H9 (cell line): ENCODE data around the gene SNX14. TPM values are rescaled to one million over a fixed set of nuclear protein-coding genes. Genes with fewer than 3 reads are reported as not detected.

Source experiments
- DNase-seq: peaks from one replicate; pipeline ENCODE4 v3.0.0-alpha.2; 2017
- H2AFZ ChIP-seq: one replicate; pipeline ENCODE4 v1.6.1; 2013; ENCODE audit warnings: mild to moderate bottlenecking, low read length, control low read depth, moderate library complexity
- H2AK5ac ChIP-seq: 2 replicates; pipeline ENCODE4 v1.6.1; 2013; ENCODE audit warnings: low read length, control low read depth, mixed read lengths; ENCODE audit not compliant: insufficient read length
- H2BK120ac ChIP-seq: one replicate; pipeline ENCODE4 v1.6.1; 2013; ENCODE audit warnings: low read depth, mild to moderate bottlenecking, low read length, control low read depth, inconsistent platforms; ENCODE audit not compliant: poor library complexity, severe bottlenecking
- H2BK12ac ChIP-seq: 2 replicates; pipeline ENCODE4 v1.6.1; 2013; ENCODE audit warnings: low read length, control low read depth, mixed read lengths, low read depth; ENCODE audit not compliant: insufficient read length
- H2BK15ac ChIP-seq: 2 replicates; pipeline ENCODE4 v1.6.1; 2013; ENCODE audit warnings: low read depth, low read length, control low read depth
- H2BK20ac ChIP-seq: one replicate; pipeline ENCODE4 v1.6.1; 2013; ENCODE audit warnings: low read depth, mild to moderate bottlenecking, low read length, control low read depth, inconsistent platforms; ENCODE audit not compliant: poor library complexity, severe bottlenecking
- H2BK5ac ChIP-seq: 2 replicates; pipeline ENCODE4 v1.6.1; 2013; ENCODE audit warnings: low read length, control low read depth, mixed read lengths; ENCODE audit not compliant: insufficient read length
- H3K14ac ChIP-seq: 2 replicates; pipeline ENCODE4 v1.6.1; 2013; ENCODE audit warnings: low read length, control low read depth; ENCODE audit not compliant: insufficient read depth
- H3K18ac ChIP-seq: 2 replicates; pipeline ENCODE4 v1.6.1; 2013; ENCODE audit warnings: low read depth, mild to moderate bottlenecking, mixed read lengths, low read length, control low read depth; ENCODE audit not compliant: insufficient read length
- H3K23ac ChIP-seq: 2 replicates; pipeline ENCODE4 v1.6.1; 2013; ENCODE audit warnings: low read length, control low read depth, mixed read lengths, low read depth; ENCODE audit not compliant: insufficient read length
- H3K23me2 ChIP-seq: 2 replicates; pipeline ENCODE4 v1.6.1; 2013; ENCODE audit warnings: low read depth, mild to moderate bottlenecking, mixed read lengths, low read length, control low read depth; ENCODE audit not compliant: insufficient read length, poor library complexity, severe bottlenecking
- H3K27ac ChIP-seq: 2 replicates; pipeline ENCODE4 v1.5.1; 2013; ENCODE audit warnings: low read length, control low read depth, mixed read lengths, low read depth; ENCODE audit not compliant: insufficient read length
- H3K27me3 ChIP-seq: 2 replicates; pipeline ENCODE4 v1.6.1; 2013; ENCODE audit warnings: low read length, control low read depth, inconsistent platforms; ENCODE audit not compliant: insufficient read depth
- H3K4ac ChIP-seq: 2 replicates; pipeline ENCODE4 v1.6.1; 2013; ENCODE audit warnings: low read depth, mild to moderate bottlenecking, control low read depth, inconsistent platforms, low read length, moderate library complexity
- H3K4me1 ChIP-seq: 2 replicates; pipeline ENCODE4 v1.6.1; 2013; ENCODE audit warnings: low read length, control low read depth, inconsistent platforms; ENCODE audit not compliant: insufficient read depth
- H3K4me2 ChIP-seq: 2 replicates; pipeline ENCODE4 v1.6.1; 2013; ENCODE audit warnings: low read length, control low read depth, mixed read lengths; ENCODE audit not compliant: insufficient read length, insufficient read depth
- H3K56ac ChIP-seq: 2 replicates; pipeline ENCODE4 v1.6.1; 2013; ENCODE audit warnings: low read depth, mild to moderate bottlenecking, mixed read lengths, low read length, control low read depth; ENCODE audit not compliant: insufficient read length
- H3K79me1 ChIP-seq: 2 replicates; pipeline ENCODE4 v1.6.1; 2013; ENCODE audit warnings: low read depth, mild to moderate bottlenecking, moderate library complexity, low read length, control low read depth, inconsistent platforms; ENCODE audit not compliant: insufficient read depth, poor library complexity, severe bottlenecking
- H3K79me2 ChIP-seq: 2 replicates; pipeline ENCODE4 v1.6.1; 2013; ENCODE audit warnings: low read length, control low read depth, inconsistent platforms; ENCODE audit not compliant: insufficient read depth
- H3K9ac ChIP-seq: 2 replicates; pipeline ENCODE4 v1.6.1; 2013; ENCODE audit warnings: low read length, control low read depth, mixed read lengths; ENCODE audit not compliant: insufficient read length; ENCODE audit errors: extremely low read depth
- H3K9me3 ChIP-seq: one replicate; pipeline ENCODE4 v1.6.1; 2013; ENCODE audit warnings: low read depth, low read length, inconsistent platforms; ENCODE audit not compliant: control insufficient read depth
- H3T11ph ChIP-seq: one replicate; pipeline ENCODE4 v1.6.1; 2013; ENCODE audit warnings: mild to moderate bottlenecking, low read length, control low read depth, inconsistent platforms
- H4K20me1 ChIP-seq: one replicate; pipeline ENCODE4 v1.6.1; 2013; ENCODE audit not compliant: control insufficient read depth, insufficient read length, insufficient read depth
- H4K5ac ChIP-seq: 2 replicates; pipeline ENCODE4 v1.6.1; 2013; ENCODE audit warnings: low read depth, mild to moderate bottlenecking, mixed read lengths, low read length, control low read depth; ENCODE audit not compliant: insufficient read length
- H4K8ac ChIP-seq: replicated peaks from 2 replicates; pipeline ENCODE4 v1.6.1; 2013; ENCODE audit warnings: low read length, control low read depth, mixed read lengths, low read depth; ENCODE audit not compliant: insufficient read length
- H4K91ac ChIP-seq: 2 replicates; pipeline ENCODE4 v1.6.1; 2013; ENCODE audit warnings: low read depth, mild to moderate bottlenecking, moderate library complexity, mixed read lengths, low read length, control low read depth; ENCODE audit not compliant: insufficient read length
- H3K27ac Mint-ChIP-seq, 3 experiments: 2 replicates in 2 of 3; 3 replicates in 1 of 3; pipeline ENCODE4 v1.8.0; 2020 to 2021; ENCODE audit warnings: mixed read lengths in 3 of 3, mild to moderate bottlenecking in 1 of 3, moderate library complexity in 1 of 3
- H3K27me3 Mint-ChIP-seq: 2 replicates; pipeline ENCODE4 v1.8.0; 2021; ENCODE audit warnings: low read depth, mild to moderate bottlenecking, moderate library complexity, mixed read lengths
- H3K36me3 Mint-ChIP-seq, 3 experiments: 2 replicates in 2 of 3; 3 replicates in 1 of 3; pipeline ENCODE4 v1.8.0; 2020 to 2021; ENCODE audit warnings: low read depth in 3 of 3, mixed read lengths in 3 of 3; ENCODE audit not compliant: insufficient read depth in 1 of 3
- H3K4me1 Mint-ChIP-seq, 2 experiments: 2 replicates each; pipeline ENCODE4 v1.8.0; 2020; ENCODE audit warnings: mixed read lengths in 2 of 2
- H3K4me3 Mint-ChIP-seq, 2 experiments: 2 replicates in 1 of 2; 3 replicates in 1 of 2; pipeline ENCODE4 v1.8.0; 2020 to 2021; ENCODE audit warnings: mild to moderate bottlenecking in 2 of 2, mixed read lengths in 2 of 2, moderate library complexity in 1 of 2
- H3K9me3 Mint-ChIP-seq, 2 experiments: 2 replicates in 1 of 2; 3 replicates in 1 of 2; pipeline ENCODE4 v1.8.0; 2020; ENCODE audit warnings: mild to moderate bottlenecking in 2 of 2, mixed read lengths in 2 of 2, moderate library complexity in 1 of 2
- CTCF ChIP-seq: fragments of 200-600 bp; sonication (generic); conservative IDR thresholded peaks from 3 replicates; pipeline ENCODE4 v1.8.0; 2021; ENCODE audit warnings: antibody characterized with exemption, mild to moderate bottlenecking
- WGBS: extraction: QIAGEN DNeasy Blood & Tissue Kit; methylation state at CpG from one replicate; pipeline ENCODE4 v1.1.7; 2013; ENCODE audit warnings: missing lambda C conversion rate, low lambda C conversion rate, mixed read lengths; ENCODE audit not compliant: insufficient read length; ENCODE audit errors: extremely low coverage; 5-methylcytosine and 5-hydroxymethylcytosine counted together
- total RNA-seq: library from RNA; stranded (reverse); gene quantifications from 2 replicates; pipeline ENCODE4 v1.2.1, GENCODE V29; 2021

Gene SNX14
- total RNA-seq, 1 experiment from 2014 or later: 33.0 TPM

DNA sequence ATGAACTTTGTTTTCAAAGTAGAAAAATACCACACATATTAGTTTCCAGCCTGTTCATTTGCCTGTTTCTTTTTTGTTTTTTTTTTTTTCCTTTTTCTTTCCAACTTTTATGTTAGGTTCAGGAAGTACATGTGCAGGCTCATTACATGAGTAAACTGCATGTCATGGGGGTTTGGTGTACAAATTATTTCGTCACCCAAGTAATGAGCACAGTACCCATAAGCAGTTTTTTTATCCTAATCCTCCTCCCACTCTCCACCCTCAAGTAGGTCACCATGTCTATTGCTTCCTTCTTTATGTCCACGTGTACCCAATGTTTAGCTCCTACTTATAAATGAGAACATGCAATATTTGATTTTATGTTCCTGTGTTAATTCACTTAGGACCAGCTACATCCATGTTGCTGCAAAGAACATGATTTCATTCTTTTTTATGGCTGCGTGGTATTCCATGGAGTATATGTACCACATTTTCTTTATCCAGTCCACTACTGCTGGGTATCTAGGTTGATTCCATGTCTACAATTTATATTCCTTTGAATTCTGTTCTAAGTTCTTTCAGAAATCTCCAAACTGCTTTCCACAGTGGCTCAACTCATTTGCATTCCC, 31.8 kb downstream of the SNX14 start:
- Histone ChIP-seq H3K23ac (no peak overlapping the region), H3K4me1 (no peaks in the 10 kb centered on the region), H4K8ac (no peak overlapping the region), H2BK20ac (no peak overlapping the region), H3T11ph (no peak overlapping the region), H4K91ac (no peak overlapping the region), H3K9ac (no peak overlapping the region), H3K56ac (no peak overlapping the region), H3K4me2 (no peak overlapping the region), H3K14ac (no peak overlapping the region), H3K4ac (no peak overlapping the region), H3K79me1 (no peaks in the 10 kb centered on the region), H2BK15ac (no peak overlapping the region), H3K23me2 (no peaks in the 10 kb centered on the region), H3K27me3 (no peaks in the 10 kb centered on the region), H3K79me2 (no peaks in the 10 kb centered on the region), H2BK120ac (no peak overlapping the region), H2BK12ac (no peak overlapping the region), H3K9me3 (no peaks in the 10 kb centered on the region), H2AFZ (no peak overlapping the region), H2BK5ac (no peak overlapping the region), H4K20me1 (no peaks in the 10 kb centered on the region), H4K5ac (no peak overlapping the region), H2AK5ac (no peak overlapping the region), H3K27ac (no peak overlapping the region), H3K18ac (no peak overlapping the region)
- Mint-ChIP-seq H3K4me3 (no peak overlapping the region), H3K9me3 (peaks cover 0 to 2% of the 10 kb centered on the region in 2 experiments; a peak in 1 of 5 replicates), H3K4me1 (no peaks in the 10 kb centered on the region), H3K27ac (no peak overlapping the region), H3K27me3 (no peaks in the 10 kb centered on the region), H3K36me3 (peaks cover 5 to 10% (median 9%) of the 10 kb centered on the region in 3 experiments; a peak in 6 of 7 replicates)
- no peak for TF ChIP-seq CTCF
- DNase-seq: no peak
- no CpG with 5 or more reads among the region's 3 CpGs for WGBS
